ENCODE results near the gene NXPE2.

DNA sequence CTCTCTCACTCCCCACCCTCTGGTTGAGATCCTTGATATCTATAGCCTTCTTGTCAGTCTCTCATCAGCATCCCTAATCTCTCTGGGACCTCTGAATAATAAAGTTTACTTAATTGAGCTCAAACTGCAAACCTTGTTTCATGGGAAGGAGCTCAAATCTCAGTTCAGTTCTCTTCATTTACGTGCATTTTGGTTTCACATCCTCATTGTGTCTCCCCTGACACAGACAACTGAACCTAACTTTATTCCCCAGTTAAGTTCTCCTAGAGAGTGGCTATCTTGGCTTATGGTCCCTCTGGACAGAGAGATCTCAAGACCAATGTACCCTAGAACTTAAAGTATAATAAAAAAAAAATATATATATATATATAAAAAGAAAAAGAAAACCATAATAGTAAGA is 47.3 kb downstream of the NXPE2 start:
- TF ChIP-seq, protein P1, sequence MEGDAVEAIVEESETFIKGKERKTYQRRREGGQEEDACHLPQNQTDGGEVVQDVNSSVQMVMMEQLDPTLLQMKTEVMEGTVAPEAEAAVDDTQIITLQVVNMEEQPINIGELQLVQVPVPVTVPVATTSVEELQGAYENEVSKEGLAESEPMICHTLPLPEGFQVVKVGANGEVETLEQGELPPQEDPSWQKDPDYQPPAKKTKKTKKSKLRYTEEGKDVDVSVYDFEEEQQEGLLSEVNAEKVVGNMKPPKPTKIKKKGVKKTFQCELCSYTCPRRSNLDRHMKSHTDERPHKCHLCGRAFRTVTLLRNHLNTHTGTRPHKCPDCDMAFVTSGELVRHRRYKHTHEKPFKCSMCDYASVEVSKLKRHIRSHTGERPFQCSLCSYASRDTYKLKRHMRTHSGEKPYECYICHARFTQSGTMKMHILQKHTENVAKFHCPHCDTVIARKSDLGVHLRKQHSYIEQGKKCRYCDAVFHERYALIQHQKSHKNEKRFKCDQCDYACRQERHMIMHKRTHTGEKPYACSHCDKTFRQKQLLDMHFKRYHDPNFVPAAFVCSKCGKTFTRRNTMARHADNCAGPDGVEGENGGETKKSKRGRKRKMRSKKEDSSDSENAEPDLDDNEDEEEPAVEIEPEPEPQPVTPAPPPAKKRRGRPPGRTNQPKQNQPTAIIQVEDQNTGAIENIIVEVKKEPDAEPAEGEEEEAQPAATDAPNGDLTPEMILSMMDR (IDR thresholded peaks at IDR 0.05): no peak
- TF ChIP-seq EP300 (IDR thresholded peaks at IDR 0.05): no peak

Data from ovary (tissue), 3 donors.